SK-N-DZ (cell line): Measurements from ENCODE around the gene NRXN3.

ENCODE experiments used
- DNase-seq: peaks from one replicate; pipeline ENCODE4 v3.0.0-alpha.2; 2015; ENCODE audit warnings: low spot score

NRXN3 gene

GRCh38 chr14:78319887-78320635 is 149.9 kb downstream of the NRXN3 start:
- peak; percentile 3 for DNase-seq

GRCh38 chr14:78324353-78324752 is 154.2 kb downstream of the NRXN3 start:
- DNase-seq = no peak

GRCh38 chr14:78325911-78326310 is 155.7 kb downstream of the NRXN3 start:
- no peak for DNase-seq

- no peak for DNase-seq
These were observed 157.5 kb downstream of the NRXN3 start for GRCh38 chr14:78327426-78328221.

GRCh38 chr14:78329371-78329770 is 159.2 kb downstream of the NRXN3 start:
- no peak for DNase-seq

GRCh38 chr14:78335531-78335930 is 165.4 kb downstream of the NRXN3 start:
- DNase-seq = no peak

- no peak for DNase-seq
These were observed 170.1 kb downstream of the NRXN3 start for GRCh38 chr14:78340250-78340649.

- DNase-seq = no peak
These were observed 171.7 kb downstream of the NRXN3 start for GRCh38 chr14:78341827-78342389.

- DNase-seq = no peak
These were observed 172.7 kb downstream of the NRXN3 start for GRCh38 chr14:78342879-78343278.

GRCh38 chr14:78344290-78344689 is 174.1 kb downstream of the NRXN3 start:
- no peak for DNase-seq

GRCh38 chr14:78345131-78345744 is 175.1 kb downstream of the NRXN3 start:
- DNase-seq = no peak

- no peak for DNase-seq
These were observed 176.6 kb downstream of the NRXN3 start for GRCh38 chr14:78346747-78347146.

GRCh38 chr14:78355109-78355508 is 184.9 kb downstream of the NRXN3 start:
- no peak for DNase-seq

GRCh38 chr14:78356391-78356790 is 186.2 kb downstream of the NRXN3 start:
- no peak for DNase-seq

GRCh38 chr14:78358591-78358990 is 188.4 kb downstream of the NRXN3 start:
- no peak for DNase-seq

GRCh38 chr14:78359581-78359980 is 189.4 kb downstream of the NRXN3 start:
- no peak for DNase-seq

- no peak for DNase-seq
These were observed 192.8 kb downstream of the NRXN3 start for GRCh38 chr14:78363008-78363407.

GRCh38 chr14:78367355-78367754 is 197.2 kb downstream of the NRXN3 start:
- DNase-seq = no peak

- DNase-seq = no peak
These were observed 212.9 kb downstream of the NRXN3 start for GRCh38 chr14:78383060-78383459.

- DNase-seq = no peak
These were observed 228.0 kb downstream of the NRXN3 start for GRCh38 chr14:78398216-78398615.

GRCh38 chr14:78399316-78399889 is 229.2 kb downstream of the NRXN3 start:
- DNase-seq = no peak

- no peak for DNase-seq
These were observed 231.7 kb downstream of the NRXN3 start for GRCh38 chr14:78401866-78402265.
